NOMO-1 treated with dmso at 0.1 percent for 144 hours (cell line): Measurements from ENCODE around the gene TNFAIP1.
A peak's percentile ranks its signal among the peaks of the same experiment; 100 is the strongest.

Source experiments
- DNase-seq: peaks from one replicate; lab custom pipeline; 2025; ENCODE audit not compliant: unreplicated experiment; lab: John Stamatoyannopoulos, UW

TNFAIP1 gene

GRCh38 chr17:28344011-28344410 lies 8.4 kb downstream of the TNFAIP1 start:
- DNase-seq, result no peak

- no peak for DNase-seq
Measured at GRCh38 chr17:28344435-28344901, 8.9 kb downstream of the TNFAIP1 start.

GRCh38 chr17:28345419-28346198 lies 10.0 kb downstream of the TNFAIP1 start:
- DNase-seq, result no peak

GRCh38 chr17:28346199-28346580 lies 10.6 kb downstream of the TNFAIP1 start:
- no peak for DNase-seq

- no peak for DNase-seq
Measured at GRCh38 chr17:28346746-28347246, 11.2 kb downstream of the TNFAIP1 start.

- DNase-seq, result no peak
Measured at GRCh38 chr17:28347261-28347891, 11.8 kb downstream of the TNFAIP1 start.

GRCh38 chr17:28348979-28349378 lies 13.4 kb downstream of the TNFAIP1 start:
- no peak for DNase-seq

- no peak for DNase-seq
Measured at GRCh38 chr17:28350271-28350670, 14.7 kb downstream of the TNFAIP1 start.

GRCh38 chr17:28357061-28357900 lies 21.7 kb downstream of the TNFAIP1 start, which contains the start of gene POLDIP2:
Gene POLDIP2, minus strand, starts transcription at chr17:28357527. Its CDS starts 79 bp downstream, at chr17:28357448.
- DNase-seq, result peak; percentile 95

GRCh38 chr17:28357901-28358197 lies 22.3 kb downstream of the TNFAIP1 start:
- no peak for DNase-seq

GRCh38 chr17:28363186-28363585 lies 27.6 kb downstream of the TNFAIP1 start:
- no peak for DNase-seq

GRCh38 chr17:28363776-28364650 lies 28.5 kb downstream of the TNFAIP1 start:
- no peak for DNase-seq

- no peak for DNase-seq
Measured at GRCh38 chr17:28364665-28365363, 29.3 kb downstream of the TNFAIP1 start, which contains the start of gene SEBOX. Gene SEBOX, minus strand, starts transcription at chr17:28365199. Its CDS starts 48 bp downstream, at chr17:28365151.

- no peak for DNase-seq
Measured at GRCh38 chr17:28365487-28365886, 29.9 kb downstream of the TNFAIP1 start.

- no peak for DNase-seq
Measured at GRCh38 chr17:28366605-28367004, 31.0 kb downstream of the TNFAIP1 start.

- DNase-seq, result no peak
Measured at GRCh38 chr17:28367641-28368305, 32.2 kb downstream of the TNFAIP1 start.

- DNase-seq, result no peak
Measured at GRCh38 chr17:28368306-28368831, 32.8 kb downstream of the TNFAIP1 start.

- DNase-seq, result no peak
Measured at GRCh38 chr17:28368915-28369683, 33.5 kb downstream of the TNFAIP1 start.
